Measurements from ENCODE around the gene SETX.

SETX gene

DNA sequence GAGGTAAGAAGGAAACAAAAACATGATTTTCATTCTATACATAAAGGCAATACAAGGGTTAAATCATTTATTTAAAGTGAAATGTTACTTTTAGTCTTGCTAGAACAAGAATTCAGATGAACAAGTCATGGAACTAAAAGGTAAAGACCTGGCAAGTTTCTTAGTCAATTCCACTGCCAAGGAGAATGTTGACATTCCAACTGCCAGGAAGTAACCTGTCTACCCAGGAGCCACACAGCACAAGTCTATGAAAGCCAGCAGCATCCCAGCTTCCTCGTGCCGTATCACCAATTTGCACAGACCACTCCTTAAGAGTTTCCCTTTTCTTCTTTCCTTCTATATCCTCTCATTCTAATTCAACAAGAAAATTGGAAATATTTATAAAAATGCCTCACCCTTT, 79.9 kb downstream of the SETX start:
- DNase-seq = no peak

DNA sequence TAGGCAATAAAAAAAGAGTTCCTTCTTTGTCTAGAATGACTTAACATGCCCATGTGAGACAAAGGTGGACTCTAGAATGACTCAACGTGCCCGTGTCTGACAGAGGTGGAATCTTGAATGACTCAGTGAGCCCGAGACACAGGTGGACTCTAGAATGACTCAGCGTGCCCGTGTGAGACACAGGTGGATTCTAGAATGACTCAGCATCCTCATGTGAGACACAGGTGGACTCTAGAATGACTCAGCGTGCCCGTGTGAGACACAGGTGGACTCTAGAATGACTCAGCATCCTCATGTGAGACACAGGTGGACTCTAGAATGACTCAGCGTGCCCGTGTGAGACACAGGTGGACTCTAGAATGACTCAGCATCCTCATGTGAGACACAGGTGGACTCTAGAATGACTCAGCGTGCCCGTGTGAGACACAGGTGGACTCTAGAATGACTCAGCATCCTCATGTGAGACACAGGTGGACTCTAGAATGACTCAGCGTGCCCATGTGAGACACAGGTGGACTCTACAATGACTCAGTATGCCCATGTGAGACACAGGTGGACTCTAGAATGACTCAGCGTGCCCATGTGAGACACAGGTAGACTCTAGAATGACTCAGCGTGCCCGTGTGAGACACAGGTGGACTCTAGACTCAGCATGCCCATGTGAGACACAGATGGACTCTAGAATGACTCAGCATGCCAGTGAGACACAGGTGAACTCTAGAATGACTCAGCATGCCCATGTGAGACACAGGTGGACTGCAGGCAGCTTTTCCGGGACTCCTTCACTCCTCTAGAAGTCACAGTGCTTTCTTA, 84.9 kb downstream of the SETX start:
- peak; percentile 37 to 38 for DNase-seq

DNA sequence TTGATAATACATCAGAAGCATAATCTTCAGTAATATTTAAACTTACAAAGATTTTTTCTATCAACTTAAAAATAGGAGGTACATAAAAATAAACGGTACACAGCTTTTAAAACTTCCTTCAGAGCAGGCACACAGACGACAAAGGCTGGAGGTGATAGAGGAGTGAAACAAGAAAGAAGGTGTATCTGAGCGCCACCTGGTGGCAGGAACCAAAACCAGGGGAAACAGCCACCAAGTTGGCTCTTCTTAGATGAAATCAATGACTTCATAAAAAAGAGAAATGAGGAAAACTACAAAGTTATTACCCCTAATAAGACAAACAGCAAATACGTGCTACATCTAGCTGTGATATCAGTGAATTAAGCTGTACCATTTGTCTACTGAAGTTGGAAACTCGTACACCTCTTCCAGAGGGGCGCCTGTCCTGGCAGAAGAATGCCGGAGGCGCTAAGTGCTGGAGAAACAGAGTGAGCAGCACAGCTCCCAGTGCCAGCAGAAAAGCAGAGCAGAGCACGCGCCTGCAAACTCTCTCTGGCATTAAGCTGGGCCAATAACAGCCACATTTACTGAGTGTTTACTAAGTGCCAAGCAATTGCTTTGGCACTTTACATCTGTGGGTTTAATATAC, 85.9 kb downstream of the SETX start:
- DNase-seq = peak; percentile 53 to 73

DNA sequence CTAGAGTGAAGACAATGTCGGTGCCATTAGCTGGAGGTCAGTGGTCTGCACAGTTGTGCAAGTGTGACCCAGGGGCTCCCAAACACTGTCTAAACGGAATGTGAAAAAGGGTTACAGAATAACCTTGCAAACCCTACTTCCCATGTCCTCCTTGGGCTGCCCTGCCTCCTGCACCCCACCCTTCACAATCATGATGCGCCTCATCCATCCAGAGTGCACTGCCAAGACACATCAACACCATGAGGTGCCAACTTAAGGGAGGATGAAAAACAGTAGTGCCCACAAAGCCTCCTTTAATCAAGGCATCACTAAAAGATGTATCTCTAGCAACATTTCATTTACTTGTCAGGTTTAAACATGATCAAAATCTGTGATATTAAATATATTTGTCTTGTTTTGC, 87.1 kb downstream of the SETX start:
- no peak for DNase-seq

DNA sequence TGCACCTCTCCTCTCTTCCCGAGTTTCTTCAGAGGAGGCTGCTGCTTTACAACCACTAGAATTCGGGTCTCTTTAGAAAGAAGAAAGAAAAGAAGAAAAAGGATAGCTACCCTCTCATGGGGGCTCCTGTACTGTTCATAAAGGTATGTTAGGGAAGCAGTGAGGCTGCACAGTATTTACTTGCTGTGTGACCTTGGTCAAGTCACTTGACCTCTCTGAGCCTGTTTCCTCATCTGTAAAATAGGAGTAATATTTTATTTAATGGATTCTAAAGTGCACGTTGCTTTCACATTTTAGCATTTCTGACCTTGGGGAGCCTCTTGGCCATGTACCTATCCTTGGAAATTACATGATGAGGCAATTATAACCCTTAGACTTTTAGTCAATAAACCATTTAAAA, 88.8 kb downstream of the SETX start:
- DNase-seq = no peak

DNA sequence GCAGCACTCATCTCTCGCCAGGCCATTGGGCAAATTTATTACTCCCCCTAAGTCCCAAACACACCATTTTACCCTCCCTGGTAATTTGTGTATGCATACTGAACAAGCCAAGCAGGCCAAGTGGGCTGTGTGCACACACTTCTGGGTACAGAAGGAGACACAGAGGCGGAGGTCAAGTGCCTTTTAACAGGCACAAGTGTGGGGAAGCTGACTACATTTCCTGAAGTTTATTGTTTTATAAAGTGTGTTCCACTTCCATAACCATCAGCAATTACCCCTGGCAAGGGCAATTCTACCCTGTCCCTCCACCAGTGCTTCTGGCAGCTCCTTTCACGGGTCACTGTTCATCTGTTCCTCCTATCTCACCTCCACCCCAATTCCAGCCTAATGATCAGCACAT, 93.9 kb downstream of the SETX start:
- DNase-seq = no peak

DNA sequence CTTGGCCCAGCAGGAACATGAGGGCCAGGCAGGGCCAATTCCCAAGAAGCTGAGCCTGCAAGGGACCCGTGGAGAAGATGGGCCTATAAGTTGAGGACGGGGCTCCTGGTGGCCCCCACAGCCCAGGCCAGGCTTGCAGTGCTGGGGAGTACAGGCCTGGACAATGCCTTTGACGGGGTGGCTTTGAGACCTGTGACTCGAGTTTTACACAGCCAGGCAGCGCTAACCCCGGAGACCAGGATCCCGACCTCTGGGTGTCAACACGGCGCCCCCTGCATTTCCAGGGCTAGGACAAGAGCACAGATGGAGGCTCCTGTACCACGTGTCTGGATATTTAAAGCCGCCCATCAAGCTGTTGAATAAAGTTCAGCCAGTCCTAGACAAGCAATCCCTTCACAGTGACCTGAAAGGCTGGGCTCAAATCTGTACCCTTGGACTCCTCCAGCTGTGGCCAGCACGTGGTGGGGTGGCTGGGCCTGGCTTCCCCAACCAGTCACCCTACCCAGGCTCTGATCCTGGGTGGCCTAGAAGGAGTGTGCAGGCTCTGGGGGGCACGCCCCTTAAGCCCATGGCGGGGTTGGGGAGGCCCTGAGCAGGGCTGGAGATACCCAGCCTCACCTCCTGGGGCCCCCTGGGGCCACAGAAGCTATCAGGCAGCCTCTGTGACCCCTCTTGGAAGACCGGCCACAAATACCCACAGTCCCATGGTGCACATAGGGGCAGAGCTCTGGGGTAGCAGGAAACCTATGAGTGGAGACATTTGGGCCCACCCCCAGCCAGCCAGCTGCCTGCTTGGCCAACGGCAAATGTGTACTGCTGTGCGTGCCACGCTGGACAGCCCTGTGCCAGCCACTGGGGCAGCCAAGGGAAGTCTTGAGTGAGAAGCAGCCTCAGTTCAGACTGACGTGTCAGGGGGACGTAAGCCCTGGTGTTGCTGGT, 104.2 kb downstream of the SETX start:
- no peak for DNase-seq

DNA sequence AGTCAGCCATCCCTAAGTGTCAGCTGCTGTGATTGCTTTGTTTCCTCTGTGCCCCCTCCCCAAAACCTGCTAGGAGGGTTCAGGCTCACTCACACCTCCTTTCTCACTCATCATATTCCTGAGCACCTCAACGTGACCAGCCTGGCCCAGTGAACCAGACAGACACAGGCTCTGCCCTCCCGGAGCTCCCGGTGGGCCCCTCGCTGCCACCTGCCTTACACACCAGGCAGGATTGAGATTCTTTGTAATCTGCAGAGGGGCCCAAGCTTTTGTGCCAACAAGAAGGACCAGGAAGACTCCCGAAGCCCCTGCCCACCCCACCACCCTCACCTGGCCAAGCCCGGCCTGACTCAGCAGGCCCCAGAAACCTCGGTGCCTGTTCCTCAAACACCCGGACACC, 105.1 kb downstream of the SETX start:
- no peak for DNase-seq

DNA sequence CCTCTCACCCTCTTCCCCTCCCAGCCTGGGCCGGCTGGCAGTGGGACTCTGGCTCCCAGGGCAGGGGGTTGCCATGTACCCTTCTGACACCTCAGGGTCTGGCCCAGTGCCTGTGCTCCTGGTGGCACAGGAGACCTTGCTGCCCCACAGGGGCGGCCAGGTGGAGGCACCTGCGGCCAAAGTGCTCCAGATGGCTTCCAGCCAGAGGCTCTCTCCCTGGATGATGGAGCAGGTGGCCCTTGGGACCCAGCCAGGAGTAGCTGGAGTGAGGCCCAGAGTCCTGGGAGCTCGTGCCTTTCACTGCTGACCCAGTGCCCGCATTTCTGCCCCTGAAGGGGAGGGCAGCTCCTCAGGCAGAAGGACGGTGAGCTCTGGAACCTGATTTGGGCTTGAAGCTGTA, 105.7 kb downstream of the SETX start:
- DNase-seq = no peak

DNA sequence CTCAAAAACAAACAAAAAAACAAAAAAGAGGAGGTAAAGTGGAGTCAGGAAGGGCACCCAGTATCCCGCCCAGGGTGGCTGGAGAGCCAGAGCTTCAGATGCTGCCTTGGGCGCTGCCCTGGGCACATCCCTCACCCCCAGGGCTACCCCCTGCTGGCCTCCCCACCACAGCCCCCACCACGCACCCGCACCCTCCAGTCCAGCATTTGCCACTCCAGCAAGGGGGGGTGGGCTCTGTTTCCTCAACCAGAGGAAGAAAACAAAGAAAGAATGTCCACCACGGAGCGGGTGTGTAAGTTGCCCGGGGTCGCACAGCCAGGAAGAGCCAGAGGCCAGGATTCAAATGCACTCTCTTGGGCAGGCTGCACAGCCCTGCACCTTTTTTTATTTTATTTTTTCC, 106.8 kb downstream of the SETX start:
- DNase-seq = no peak

DNA sequence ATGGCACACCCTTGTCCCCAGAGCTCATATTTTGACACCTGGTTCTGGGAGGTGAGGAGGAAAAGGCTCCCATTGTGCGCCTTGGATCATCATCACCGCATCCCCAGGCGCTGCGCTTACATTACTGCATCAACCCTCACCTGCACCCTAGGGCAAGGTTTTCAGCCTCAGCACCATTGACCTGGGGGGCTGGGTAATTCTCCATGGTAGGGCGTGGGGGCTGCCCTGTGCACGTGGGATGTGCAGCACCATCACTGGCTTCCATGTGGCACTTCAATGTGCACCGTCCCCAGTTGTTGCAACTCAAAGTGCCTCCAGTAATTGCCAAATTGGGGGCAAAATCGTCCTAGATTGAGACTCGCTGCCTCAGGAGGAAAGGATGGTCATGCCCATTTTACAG, 109.3 kb downstream of the SETX start:
- DNase-seq = no peak

DNA sequence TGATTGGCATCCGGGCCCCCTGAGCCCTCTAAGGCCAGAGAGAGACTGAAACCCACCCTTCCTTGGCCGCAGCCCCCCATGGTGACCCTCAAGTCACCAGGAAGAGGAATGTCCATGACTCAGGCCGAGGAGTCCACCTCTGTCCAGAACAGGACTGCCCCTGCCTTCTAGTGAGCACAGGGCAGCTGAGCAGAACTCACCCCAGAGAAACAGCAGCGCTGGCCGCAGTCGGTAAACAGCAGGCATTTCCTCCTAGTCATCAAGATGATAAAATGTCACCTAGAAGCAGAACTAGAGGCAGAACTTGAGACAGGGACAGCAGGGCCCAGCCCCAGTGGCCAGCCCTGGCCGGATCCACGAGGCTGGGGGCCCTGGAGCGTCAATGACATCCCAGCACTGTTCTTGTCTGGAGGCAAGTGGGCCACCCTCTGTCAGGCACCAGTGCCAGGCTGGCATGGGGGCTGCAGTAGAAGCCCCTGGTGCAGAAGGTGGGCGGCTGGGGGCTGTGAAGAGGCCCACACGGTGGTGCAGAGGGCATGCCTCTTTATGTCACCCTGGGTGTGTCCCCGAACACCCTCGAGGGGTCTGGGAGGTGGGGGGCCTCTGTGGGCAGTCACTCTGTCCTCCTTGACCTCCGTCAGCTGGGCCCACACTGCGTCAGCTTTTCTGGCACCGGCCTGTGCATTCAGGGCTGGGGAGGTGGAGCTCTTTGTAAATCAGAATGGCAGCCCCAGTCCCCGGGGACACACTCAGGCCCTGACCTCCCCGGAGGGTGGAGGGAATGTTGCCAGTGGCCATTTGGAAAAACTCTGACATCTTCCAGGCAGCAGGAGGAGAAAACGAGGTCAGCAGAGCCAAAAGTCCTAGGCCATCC, 110.0 kb downstream of the SETX start:
- no peak for DNase-seq

DNA sequence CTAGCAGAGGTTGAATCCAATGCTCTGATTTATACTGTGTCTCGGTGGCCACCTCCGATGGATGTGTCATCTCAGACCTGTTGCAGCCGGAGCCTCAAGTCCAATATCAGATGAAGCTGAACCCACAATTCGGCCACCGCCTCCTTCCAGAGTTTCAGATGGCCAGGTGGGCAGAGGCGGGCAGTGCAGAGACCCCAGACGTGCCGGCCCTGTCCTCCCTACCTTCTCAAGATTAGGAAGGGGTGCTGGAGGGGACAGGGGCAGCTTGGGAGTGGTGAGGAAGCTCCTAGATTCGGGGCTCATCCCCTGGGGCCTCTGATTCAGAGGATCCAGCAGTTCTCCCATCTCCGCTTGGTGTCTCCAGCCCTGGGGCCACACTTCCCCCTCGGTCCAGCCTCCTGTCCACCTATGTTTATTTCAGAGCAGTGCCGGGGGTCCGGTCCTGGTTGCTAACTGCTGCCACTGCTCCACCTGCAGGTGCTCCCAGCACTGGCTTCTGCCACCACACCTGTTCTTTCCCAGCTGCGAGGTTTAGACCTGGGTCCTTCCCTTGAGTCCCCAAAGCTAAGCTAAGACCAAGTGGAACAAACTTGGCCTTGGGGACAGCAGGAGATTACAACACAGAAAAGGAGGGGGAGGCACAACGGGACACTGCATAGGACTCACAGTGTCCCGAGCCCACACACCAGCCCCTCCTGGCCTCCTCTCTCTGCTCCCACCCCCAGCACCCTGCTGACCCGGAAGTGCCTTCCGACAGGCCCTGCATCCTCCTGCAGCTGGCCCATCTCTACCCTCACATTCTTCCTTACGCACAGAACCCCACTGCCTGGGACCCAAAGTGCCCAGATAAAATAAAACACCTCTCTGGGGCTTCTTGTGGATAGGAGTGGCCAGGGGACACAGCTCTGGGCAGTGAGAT, 111.4 kb downstream of the SETX start:
- no peak for DNase-seq

DNA sequence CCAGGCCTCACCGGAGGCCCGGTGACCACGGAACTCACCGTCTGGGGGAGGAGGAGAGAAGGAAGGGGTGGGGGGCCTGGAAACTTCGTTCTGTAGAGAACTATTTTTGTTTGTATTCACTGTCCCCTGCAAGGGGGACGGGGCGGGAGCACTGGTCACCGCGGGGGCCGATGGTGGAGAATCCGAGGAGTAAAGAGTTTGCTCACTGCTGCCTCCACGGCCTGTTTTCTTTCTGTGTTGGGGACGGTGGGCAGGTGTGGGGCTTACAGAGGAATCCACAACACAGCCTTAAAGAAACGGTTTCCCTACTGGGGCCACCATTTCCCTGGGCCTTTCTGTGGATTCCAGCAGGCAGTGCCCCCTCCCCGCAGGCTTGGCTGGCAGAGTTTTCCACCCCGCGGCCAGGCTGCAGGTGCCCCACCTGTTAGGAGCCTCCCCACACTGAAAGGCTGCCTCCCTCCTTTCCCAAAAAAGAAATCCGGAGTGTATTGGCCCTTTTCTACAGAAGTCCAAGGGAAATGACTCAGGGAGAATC, 112.1 kb downstream of the SETX start:
- DNase-seq = no peak

DNA sequence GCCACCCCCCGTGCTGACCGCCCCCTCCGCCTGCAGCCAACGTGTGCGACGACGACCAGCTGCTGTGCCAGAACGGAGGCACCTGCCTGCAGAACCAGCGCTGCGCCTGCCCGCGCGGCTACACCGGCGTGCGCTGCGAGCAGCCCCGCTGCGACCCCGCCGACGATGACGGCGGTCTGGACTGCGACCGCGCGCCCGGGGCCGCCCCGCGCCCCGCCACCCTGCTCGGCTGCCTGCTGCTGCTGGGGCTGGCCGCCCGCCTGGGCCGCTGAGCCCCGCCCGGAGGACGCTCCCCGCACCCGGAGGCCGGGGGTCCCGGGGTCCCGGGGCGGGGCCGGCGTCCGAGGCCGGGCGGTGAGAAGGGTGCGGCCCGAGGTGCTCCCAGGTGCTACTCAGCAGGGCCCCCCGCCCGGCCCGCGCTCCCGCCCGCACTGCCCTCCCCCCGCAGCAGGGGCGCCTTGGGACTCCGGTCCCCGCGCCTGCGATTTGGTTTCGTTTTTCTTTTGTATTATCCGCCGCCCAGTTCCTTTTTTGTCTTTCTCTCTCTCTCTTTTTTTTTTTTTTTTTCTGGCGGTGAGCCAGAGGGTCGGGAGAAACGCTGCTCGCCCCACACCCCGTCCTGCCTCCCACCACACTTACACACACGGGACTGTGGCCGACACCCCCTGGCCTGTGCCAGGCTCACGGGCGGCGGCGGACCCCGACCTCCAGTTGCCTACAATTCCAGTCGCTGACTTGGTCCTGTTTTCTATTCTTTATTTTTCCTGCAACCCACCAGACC, 112.8 kb downstream of the SETX start:
- peak; percentile 53 to 59 for DNase-seq

DNA sequence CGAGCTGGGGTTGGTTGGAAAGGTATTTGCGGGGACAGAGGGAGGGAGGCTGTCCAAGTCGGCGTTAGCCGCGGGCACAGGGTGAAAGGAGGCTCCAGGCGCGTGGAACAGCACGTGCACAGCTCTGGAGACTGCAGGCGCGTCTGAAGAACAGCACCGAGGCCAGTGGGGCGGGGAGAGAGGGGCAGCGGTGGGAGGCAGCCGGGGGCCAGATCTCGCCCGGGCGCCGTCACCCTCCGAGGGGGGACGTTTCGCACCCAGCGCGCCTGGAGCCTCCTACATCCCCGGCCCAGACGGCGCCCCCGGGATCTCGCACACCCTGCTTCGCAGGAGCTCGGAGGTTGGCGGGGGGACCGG, 113.3 kb downstream of the SETX start:
- no peak for DNase-seq

DNA sequence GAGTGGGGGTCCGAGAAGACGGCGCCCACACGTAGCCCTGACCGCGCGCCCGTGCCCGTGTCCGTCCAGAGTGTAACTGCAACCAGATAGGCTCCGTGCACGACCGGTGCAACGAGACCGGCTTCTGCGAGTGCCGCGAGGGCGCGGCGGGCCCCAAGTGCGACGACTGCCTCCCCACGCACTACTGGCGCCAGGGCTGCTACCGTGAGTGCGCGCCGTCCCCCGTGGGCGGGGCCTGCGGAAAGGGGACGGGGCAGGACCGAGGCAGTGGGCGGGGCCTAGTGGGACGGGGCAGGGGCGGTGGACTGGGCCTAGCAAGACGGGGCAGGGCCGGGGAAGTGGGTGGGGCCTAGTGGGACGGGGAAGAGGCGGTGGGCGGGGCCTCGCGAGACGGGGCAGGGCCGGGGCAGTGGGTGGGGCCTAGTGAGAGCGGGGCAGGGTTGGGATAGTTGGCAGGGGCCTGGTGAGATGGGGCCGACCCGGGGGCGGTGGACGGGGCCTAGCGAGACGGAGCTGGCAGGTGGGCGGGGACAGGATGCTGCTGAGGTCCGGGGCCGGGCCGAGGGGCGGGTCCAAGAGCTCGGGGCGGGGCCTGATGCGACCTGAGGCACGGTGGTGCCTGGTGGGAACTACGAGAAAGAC, 113.8 kb downstream of the SETX start:
- peak; percentile 100 for DNase-seq

DNA sequence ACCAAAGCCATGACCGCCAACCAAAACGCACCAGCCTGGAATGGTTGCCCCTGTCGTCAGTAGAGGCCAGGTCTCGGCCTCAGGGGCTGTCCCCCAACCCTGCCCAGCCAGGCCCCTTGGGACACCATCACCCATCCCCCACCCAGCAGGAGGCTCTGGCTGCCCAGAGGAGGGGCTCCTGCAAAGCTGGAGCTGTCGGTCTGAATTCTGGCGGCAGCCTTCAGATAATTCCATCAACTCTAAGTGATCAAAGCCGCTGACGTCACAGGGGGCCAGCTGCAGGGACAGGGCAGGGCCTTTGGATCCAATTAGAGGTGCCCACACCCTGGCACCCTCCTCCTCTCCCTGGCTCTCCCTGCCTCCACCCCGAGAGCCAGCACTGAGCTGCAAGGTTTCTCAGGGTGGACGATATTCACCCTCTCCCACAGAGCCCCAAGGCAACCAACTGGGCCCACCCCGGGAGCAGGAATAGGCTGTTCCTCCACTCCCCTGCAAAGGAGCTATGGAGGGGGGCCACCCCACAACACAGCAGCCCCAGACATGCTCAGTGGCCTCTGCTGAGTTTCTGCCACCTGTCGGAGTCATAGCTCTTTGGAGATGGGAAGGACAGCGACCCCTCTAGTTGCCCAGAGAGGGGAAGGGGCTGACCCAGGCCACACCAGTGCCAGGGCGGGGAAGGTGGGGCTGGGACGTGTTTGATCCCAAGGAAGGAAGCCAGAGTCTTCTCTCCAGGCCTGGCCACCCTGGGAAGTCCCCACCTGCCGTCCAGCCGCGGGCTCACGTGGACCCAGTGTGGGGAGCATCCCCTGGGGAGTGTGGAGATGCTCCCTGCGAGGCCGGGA, 114.6 kb downstream of the SETX start:
- DNase-seq = no peak

DNA sequence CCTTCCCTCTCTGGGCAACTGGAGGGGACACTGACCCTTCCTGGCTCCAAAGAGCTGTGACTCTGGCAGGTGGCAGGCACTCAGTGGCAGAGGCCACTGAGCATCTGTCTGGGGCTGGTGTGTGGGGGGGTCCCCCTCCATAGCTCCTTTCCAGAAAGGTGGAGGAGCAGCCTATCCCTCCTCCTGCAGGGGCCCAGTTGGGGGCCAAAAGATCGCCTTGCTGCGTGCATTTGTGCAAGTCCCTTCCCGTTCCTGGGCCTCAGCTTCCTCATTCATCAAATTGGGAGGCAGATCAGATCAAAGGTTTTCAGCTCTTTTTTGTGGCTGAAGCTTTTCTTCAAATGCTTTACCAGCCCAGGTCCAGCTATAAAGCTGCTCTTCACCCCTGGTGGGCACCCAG, 115.3 kb downstream of the SETX start:
- no peak for DNase-seq

Data from activated CD4-positive, alpha-beta T cell treated with anti-CD3 and anti-CD28 coated beads for 4 hours (primary cell).